NCI-H2227 (cell line): ENCODE measurements around the gene FAM162A.
"Not testable (repeated sequence)": the region's sequence is repeated elsewhere in the genome, so short reads cannot be mapped to it uniquely, and the experiment has no call there.

Source experiments
- DNase-seq: peaks from one replicate; lab custom pipeline; 2025; ENCODE audit not compliant: unreplicated experiment; lab: John Stamatoyannopoulos, UW

The FAM162A gene

GRCh38 chr3:122415762-122416654 lies 32.0 kb downstream of the FAM162A start, which contains the start of gene WDR5B:
Gene WDR5B, minus strand, starts transcription at chr3:122416062. Its CDS starts 534 bp downstream, at chr3:122415528.
- DNase-seq: no peak

- no peak for DNase-seq
Observed at GRCh38 chr3:122416966-122417365, 33.0 kb downstream of the FAM162A start.

- no peak for DNase-seq
Observed at GRCh38 chr3:122421101-122421500, 37.1 kb downstream of the FAM162A start.

GRCh38 chr3:122421836-122422235 lies 37.9 kb downstream of the FAM162A start:
- no peak for DNase-seq

GRCh38 chr3:122427857-122428471 lies 44.0 kb downstream of the FAM162A start:
- no peak for DNase-seq

GRCh38 chr3:122430371-122430770 lies 46.4 kb downstream of the FAM162A start:
- DNase-seq: no peak

- no peak for DNase-seq
Observed at GRCh38 chr3:122435950-122436349, 52.0 kb downstream of the FAM162A start.

GRCh38 chr3:122443090-122443489 lies 59.1 kb downstream of the FAM162A start:
- DNase-seq: peak; percentile 20

GRCh38 chr3:122443762-122444490 lies 59.9 kb downstream of the FAM162A start:
- DNase-seq: not testable (repeated sequence)

- not testable (repeated sequence) for DNase-seq
Observed at GRCh38 chr3:122444491-122444887, 60.5 kb downstream of the FAM162A start.

GRCh38 chr3:122448218-122448617 lies 64.2 kb downstream of the FAM162A start:
- not testable (repeated sequence) for DNase-seq

GRCh38 chr3:122451371-122451770 lies 67.4 kb downstream of the FAM162A start:
- no peak for DNase-seq

- DNase-seq: no peak
Observed at GRCh38 chr3:122456074-122456473, 72.1 kb downstream of the FAM162A start.

- no peak for DNase-seq
Observed at GRCh38 chr3:122457706-122458105, 73.7 kb downstream of the FAM162A start.

- peak; percentile 8 for DNase-seq
Observed at GRCh38 chr3:122458992-122459391, 75.0 kb downstream of the FAM162A start.

GRCh38 chr3:122461806-122462205 lies 77.8 kb downstream of the FAM162A start:
- DNase-seq: no peak
